Lower leg skin (tissue), 4 donors: ENCODE results near the gene TRPV6. TPM values are rescaled to one million over a fixed set of nuclear protein-coding genes. Genes with fewer than 3 reads are reported as not detected.

Source experiments
- DNase-seq, 2 donors: peaks; one replicate each; pipeline ENCODE4 v3.0.0-alpha.2; 2019; ENCODE audit warnings: low spot score in 2 of 2
- H3K4me3 ChIP-seq: fragments of 200-600 bp; sonication (generic); 2 replicates; pipeline ENCODE4 v1.5.1; 2017; ENCODE audit warnings: mild to moderate bottlenecking, low read depth; ENCODE audit not compliant: poor library complexity, severe bottlenecking
- POLR2A ChIP-seq, 2 donors: fragments of 450-650 bp; IDR thresholded peaks; one replicate each; pipeline ENCODE4 v1.6.1; 2016 to 2017; ENCODE audit warnings: antibody characterized with exemption in 2 of 2, mild to moderate bottlenecking in 1 of 2, moderate library complexity in 1 of 2
- WGBS, 2 donors: methylation state at CpG; one replicate each; pipeline ENCODE4 v1.1.5; 2018; 5-methylcytosine and 5-hydroxymethylcytosine counted together
- intact Hi-C: fragments of 100-400 bp; cut with DNase I; formaldehyde crosslinking; loops from one replicate; pipeline ENCODE4 v1.15.0; 2023; ENCODE audit warnings: low total_unique reads
- total RNA-seq, 4 donors: library from RNA; depleted of rRNA; stranded (reverse); fragments of >200 nt; gene quantifications; one replicate each; pipeline ENCODE4 v1.1.0, GENCODE V29; 2016
- TF ChIP-seq, protein P1 (sequence below), 3 donors: fragments of 450-650 bp; IDR thresholded peaks; one replicate each; pipeline ENCODE4 v1.5.1; 2016; ENCODE audit warnings: antibody characterized with exemption in 3 of 3, mild to moderate bottlenecking in 3 of 3, moderate library complexity in 2 of 3

TRPV6 gene
- total RNA-seq, 4 donors from 2014 or later, result 10.3 to 13.4 (median 11.5) TPM

- no peak for TF ChIP-seq POLR2A (IDR thresholded peaks at IDR 0.05)
- TF ChIP-seq, protein P1, sequence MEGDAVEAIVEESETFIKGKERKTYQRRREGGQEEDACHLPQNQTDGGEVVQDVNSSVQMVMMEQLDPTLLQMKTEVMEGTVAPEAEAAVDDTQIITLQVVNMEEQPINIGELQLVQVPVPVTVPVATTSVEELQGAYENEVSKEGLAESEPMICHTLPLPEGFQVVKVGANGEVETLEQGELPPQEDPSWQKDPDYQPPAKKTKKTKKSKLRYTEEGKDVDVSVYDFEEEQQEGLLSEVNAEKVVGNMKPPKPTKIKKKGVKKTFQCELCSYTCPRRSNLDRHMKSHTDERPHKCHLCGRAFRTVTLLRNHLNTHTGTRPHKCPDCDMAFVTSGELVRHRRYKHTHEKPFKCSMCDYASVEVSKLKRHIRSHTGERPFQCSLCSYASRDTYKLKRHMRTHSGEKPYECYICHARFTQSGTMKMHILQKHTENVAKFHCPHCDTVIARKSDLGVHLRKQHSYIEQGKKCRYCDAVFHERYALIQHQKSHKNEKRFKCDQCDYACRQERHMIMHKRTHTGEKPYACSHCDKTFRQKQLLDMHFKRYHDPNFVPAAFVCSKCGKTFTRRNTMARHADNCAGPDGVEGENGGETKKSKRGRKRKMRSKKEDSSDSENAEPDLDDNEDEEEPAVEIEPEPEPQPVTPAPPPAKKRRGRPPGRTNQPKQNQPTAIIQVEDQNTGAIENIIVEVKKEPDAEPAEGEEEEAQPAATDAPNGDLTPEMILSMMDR (IDR thresholded peaks at IDR 0.05), result no peak
- WGBS, 2 donors, result 87% methylated on average over 34 to 36 of the region's 37 CpGs
- H3K4me3 ChIP-seq, result no peak overlapping the region
- DNase-seq, result no peak
- intact Hi-C loops, result no loop called here
These were observed 21.5 kb downstream of the TRPV6 start for GRCh38 chr7:142863891-142864685.

DNA sequence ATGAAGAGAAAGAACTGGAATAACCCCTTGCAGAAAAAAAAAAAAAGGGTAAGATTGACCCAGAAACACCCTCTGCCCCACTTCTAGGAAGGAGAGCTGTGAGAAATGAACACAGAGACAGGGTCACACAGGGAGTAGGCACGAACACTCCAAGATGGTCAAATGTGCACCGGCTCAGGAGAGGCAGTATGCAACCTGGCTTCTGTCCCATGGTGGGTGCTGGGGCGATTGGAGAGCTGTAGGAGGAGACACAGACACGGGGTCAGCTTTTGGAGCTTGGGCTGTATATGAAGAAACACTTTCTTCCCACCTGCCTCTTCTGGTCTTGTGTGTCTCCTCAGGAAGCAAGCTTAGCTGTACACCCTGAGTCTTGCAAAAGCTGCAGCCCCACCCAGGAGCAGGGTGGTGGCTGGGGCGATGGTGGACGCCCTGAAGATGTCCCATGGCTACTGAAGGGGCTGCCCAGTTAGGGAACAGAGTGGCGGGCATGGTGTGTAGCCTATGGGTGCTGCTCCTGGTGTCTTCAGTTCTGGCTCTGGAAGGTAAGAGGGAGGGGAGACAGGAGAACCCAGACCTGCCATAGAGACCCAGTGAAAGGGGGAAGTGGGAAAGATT, 22.7 kb downstream of the TRPV6 start:
- H3K4me3 ChIP-seq, result no peak overlapping the region
- TF ChIP-seq, protein P1 (IDR thresholded peaks at IDR 0.05), result no peak
- TF ChIP-seq POLR2A (IDR thresholded peaks at IDR 0.05), result no peak
- intact Hi-C loops, result no loop called here
- 86 to 89% methylated on average over 7 of the region's 7 CpGs for WGBS, 2 donors
- no peak for DNase-seq

DNA sequence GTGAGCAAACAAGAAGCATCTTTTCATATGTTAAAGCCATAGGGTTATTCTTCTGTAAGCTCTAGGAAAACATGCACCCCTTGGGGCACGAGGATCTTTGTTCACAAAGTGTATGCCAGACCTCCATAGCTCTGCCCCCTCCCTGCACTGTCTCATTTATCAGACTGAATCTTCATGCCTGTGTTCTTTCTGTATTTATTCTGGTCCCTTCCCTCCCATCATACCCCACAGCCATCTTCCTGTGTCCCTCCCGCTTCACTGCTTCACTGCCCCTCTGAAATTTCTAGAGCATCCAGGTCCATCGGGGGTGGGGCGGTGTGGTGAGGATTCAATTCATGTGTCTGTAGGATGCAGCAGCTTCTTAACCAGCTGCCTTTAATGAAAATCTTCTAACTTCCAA, 23.2 kb downstream of the TRPV6 start:
- no peak for DNase-seq
- no peak for TF ChIP-seq POLR2A (IDR thresholded peaks at IDR 0.05)
- no peak overlapping the region for H3K4me3 ChIP-seq
- intact Hi-C loops, result no loop called here
- WGBS, 2 donors, result 95 to 96% methylated on average over 4 of the region's 4 CpGs

- TF ChIP-seq POLR2A (IDR thresholded peaks at IDR 0.05), result no peak
- TF ChIP-seq, protein P1 (IDR thresholded peaks at IDR 0.05), result no peak
- H3K4me3 ChIP-seq, result no peak overlapping the region
- DNase-seq, result no peak
- 68 to 71% methylated on average over 3 of the region's 3 CpGs for WGBS, 2 donors
- intact Hi-C loops, result no loop called here
These were observed 24.6 kb downstream of the TRPV6 start for GRCh38 chr7:142860968-142861367.

GRCh38 chr7:142859829-142860228, 25.7 kb downstream of the TRPV6 start:
- TF ChIP-seq, protein P1 (IDR thresholded peaks at IDR 0.05), result no peak
- no peak for TF ChIP-seq POLR2A (IDR thresholded peaks at IDR 0.05)
- peak in 1 of 2 donors; percentile 65 for DNase-seq
- intact Hi-C loops, result no loop called here
- no peak overlapping the region for H3K4me3 ChIP-seq
- WGBS, 2 donors, result 14 to 23% methylated on average over 5 of the region's 5 CpGs

- intact Hi-C loops, result no loop called here
- H3K4me3 ChIP-seq, result no peak overlapping the region
These were observed 26.1 kb downstream of the TRPV6 start for GRCh38 chr7:142859411-142859810.

More at GRCh38 chr7:142859411-142859810, 26.1 kb downstream of the TRPV6 start:
- no peak for DNase-seq
- TF ChIP-seq, protein P1 (IDR thresholded peaks at IDR 0.05), result no peak
- TF ChIP-seq POLR2A (IDR thresholded peaks at IDR 0.05), result no peak
